ENCODE results near the gene IL4R.

DNA sequence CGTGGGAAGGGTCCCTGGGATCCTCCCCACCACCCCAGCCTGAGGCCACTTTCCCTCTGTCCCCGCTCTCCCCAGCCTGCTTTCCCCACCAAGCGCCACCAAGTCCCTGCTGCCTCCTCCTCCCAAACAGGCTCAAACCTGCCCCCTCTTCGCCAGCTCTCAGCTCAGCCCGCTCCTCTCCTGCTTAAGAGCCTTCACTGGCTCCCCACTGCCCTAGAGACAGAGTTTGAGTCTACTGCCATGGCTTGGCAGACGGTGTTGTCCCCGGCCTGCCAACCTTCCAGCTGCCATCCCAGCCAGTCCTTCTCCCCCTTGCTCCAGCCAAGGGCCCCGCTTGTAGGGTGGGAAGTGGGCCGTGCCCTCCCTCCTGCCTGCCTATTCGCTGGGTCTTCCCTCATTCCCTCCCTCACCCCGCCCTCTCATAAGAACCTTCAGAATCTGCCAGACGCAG is 11.1 kb downstream of the IL4R start:
- TF ChIP-seq POLR2A (IDR thresholded peaks at IDR 0.05) (no peak), CTCF (IDR thresholded peaks at IDR 0.05) (no peak), POLR2AphosphoS5 (IDR thresholded peaks at IDR 0.05; ENCODE audit: insufficient read depth in 1 of 2, low read depth in 1 of 2) (no peak)
